NCI-H2107 treated with DMSO at 0.1 percent for 48 hours (cell line): ENCODE results near the gene OPN1MW3.
"Not testable (repeated sequence)": the region's sequence is repeated elsewhere in the genome, so short reads cannot be mapped to it uniquely, and the experiment has no call there.

Experiments used
- DNase-seq: peaks from one replicate; lab custom pipeline; 2025; ENCODE audit not compliant: unreplicated experiment; lab: John Stamatoyannopoulos, UW

The OPN1MW3 gene

DNA sequence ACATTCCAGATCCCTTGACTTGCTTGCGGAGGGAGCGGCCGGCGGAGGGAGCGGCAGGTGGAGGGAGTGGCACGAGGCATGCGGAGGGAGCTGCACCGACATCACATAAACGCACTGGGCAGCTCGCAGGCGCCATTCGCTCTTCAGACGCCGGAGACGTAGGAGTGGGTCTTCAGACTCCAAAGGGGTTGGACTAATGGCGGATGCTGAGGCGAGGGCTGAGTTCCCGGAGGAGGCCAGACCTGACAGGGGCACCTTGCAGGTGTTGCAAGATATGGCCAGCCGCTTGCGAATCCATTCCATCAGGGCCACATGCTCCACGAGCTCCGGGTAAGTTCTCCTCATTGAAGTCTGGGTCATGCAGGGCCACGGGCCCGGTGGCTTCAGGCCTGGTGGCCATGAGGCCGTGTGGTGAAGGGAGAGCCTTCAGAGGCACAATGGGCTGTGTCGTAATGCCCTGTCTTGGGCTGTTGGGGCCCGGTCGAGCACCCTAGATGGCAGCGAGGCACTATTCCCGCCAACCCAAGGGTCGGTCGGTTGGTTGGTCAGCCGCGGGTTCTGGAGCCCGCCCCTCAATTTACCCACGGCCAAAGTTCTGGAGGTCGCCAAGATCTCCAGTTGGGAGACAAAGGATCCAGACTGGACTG is 38.4 kb downstream of the OPN1MW3 start, which contains the start of gene TKTL1:
Gene TKTL1 (plus strand): TSS at position 132 of the 647 bp plus-strand sequence. CDS start 65 bp downstream, at position 197.
- DNase-seq = no peak

DNA sequence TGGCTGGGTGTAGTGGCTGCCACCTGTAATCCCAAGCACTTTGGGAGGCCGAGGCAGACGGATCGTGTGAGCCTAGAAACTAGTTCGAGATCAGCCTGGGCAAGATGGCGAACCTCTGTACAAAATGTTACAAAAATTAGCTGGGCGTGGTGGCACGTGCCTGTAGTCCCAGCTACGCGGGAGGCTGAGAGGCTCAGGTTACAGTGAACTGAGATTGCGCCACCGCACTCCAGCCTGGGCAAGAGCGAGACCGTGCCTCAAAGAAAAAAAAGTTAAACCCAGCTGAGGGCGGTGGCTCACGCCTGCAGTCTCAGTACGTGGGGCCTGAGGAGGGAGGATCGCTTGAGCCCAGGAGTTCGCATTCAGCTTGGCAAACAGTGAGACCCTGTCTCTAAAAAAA is 39.3 kb downstream of the OPN1MW3 start:
- no peak for DNase-seq

DNA sequence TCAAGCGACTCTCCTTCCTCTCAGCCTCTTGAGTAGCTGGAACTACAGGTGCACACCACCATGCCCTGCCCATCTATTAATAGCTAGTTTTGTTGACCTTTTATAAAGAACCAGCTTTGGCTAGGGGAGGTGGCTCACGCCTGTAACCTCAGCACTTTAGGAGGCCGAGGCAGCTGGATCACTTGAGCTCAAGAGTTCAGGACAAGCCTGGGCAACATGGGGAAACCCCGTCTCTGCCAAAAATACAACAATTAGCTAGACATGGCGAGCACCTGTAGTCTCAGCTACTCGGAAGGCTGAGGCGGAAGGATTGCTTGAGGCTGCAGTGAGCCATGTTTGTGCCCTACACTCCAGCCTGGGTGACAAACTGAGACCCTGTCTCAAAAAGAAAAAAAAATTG is 40.9 kb downstream of the OPN1MW3 start:
- no peak for DNase-seq

DNA sequence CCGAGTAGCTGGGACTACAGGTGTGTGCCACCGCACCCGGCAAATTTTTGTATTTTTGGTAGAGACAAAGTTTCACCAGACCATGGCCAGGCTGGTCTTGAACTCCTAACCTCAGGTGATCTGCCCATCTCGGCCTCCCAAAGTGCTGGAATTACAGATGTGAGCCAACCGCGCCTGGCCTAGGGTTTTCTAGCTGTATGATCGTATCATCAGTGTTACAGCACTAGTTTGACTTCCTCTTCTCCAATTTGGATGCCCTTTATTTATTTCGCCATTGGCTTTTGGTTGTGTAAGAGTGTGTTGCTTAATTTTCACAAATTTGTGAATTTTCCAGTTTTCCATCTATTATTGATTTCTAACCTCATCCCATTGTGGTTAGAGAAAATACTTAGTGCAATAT is 43.4 kb downstream of the OPN1MW3 start:
- no peak for DNase-seq

DNA sequence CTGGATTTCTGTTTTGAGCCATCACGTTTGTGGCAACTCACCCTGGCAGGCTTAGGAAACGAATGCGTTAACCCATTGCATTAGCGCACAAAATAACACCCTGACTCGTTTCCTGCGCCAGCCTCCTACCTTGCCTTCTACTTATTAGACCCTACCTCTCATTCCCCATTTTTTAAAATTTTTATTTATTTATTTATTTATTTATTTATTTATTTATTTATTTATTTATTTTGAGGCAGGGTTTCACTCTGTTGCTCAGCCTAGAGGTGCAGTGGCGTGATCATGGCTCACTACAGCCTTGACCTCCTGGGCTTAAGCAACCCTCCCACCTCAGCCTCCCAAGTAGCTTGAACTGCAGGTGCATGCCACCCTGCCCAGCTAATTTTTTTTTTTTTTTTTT is 45.6 kb downstream of the OPN1MW3 start:
- not testable (repeated sequence) for DNase-seq

DNA sequence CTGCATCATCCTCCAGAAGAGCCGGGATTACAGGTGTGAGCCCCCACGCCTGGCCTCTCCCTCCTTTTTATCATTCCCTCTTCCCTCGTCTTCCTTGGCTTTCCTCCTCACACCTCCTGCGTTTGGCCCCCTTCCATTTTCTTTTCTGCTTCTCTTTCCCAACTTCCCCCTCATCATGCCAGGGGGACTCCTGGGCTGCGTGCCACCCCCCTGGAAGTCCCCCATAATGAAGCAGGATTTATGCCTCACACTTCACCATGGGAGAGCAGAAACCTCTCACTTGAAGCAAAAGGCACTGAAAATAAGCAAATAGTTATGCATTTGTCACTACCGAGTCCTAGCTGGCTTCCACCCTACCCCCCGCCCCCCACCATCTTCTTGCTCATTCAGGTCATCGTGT is 46.1 kb downstream of the OPN1MW3 start:
- DNase-seq = no peak

DNA sequence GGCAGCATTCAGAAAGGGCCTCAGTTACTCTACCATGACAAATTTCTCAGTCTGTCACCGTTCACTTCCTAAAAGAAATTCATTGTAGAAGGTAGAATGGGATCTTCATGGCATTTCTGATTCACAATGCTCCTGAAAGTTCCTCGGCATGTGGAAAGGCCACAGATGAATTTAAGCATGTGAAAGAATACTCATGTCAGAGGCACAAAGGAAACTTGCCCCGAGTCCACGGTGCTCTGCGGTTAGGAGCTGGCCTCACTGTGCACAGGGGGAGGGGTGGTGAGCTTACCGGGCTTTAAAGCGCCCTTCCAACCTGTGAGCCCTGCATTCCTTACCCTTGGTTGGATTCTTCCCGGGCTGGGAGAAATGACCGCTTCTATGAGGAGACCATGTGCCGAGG is 47.5 kb downstream of the OPN1MW3 start:
- no peak for DNase-seq

DNA sequence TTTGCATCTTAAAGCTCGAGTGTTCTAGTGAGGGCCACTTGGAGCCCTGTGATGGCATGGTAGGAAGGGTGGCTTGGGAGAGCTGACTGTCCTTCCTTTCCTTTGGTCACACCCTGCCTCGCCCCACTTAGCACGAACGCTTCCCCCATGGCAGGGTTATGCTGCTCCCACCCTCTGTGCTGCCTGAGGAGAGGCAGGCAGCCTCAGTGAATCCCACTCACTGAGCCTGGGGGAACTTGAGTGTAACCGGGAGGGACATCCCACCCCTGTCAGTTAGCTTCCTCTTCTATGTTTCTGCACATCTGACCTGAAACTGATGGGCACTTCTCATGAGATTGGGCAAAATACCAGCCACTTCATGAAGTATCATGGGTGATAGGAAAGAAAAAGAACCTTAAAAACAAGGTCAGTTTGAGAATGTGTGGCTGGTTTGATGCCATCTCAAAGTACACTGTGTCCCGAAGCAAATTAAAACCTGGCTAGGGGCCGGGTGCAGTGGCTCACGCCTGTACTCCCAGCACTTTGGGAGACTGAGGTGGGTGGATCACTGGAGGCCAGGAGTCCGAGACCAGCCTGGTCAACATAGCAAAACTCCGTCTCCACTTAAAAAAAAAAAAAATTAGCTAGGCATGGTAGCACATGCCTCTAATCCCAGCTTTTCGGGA is 48.3 kb downstream of the OPN1MW3 start:
- no peak for DNase-seq

DNA sequence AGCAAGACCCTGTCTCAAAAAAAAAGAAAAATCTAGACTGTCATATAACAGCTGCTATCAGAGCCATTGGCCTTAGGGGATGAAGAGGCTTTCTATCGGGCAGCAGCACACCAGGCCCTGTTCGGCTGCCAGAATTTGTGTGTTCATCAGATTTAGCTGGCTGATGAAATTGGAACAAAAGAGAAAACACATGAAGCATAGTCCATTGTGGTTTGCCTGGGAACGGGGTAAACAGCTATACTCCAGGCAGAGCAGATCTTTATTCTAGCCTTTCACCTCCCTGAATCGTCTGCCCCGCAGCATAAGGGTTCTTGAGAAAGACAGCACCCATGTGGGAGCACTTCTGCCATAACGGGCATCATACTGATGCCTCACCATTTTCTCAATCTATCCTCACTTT is 49.8 kb downstream of the OPN1MW3 start:
- no peak for DNase-seq

DNA sequence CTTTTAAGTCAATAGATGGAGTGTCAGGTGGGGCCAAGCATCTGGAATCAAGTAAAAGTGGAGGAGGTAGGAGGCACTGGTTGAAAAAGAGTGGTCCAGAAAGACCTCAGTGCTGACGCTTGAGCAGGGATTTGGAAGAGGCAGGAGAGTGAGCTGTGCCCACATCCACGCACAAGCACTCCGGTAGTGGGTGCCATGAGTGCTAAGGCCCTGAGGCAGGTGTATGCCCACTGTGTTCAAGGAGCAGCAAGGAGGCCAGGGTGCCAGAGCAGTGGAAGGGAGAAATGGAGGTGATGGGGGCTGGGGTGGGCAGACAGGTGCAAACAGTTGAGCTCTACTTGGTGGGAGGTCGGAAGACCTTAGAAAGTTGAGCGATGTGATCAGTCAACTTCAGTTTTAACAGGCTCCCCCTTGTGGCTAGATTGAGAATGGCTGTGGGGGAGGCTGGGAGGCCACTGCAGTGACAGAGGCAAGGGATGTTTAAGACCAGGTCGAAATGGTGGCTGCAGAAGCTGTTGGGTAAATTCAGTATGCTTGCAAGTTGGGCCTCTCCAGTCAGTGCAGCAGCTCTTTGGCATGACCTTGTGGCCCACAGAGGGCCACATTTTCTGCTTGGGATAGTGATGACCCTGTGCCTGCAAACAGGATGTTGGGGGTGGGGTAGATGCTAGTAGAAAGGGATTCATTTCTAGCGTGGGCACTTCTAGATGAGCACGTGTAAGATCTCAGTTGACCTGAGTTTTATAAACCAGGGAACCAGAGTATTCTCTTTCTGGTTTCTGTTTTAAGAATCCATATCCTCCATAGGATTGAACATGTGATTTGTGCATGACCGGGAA is 50.9 kb downstream of the OPN1MW3 start:
- peak; percentile 19 for DNase-seq

DNA sequence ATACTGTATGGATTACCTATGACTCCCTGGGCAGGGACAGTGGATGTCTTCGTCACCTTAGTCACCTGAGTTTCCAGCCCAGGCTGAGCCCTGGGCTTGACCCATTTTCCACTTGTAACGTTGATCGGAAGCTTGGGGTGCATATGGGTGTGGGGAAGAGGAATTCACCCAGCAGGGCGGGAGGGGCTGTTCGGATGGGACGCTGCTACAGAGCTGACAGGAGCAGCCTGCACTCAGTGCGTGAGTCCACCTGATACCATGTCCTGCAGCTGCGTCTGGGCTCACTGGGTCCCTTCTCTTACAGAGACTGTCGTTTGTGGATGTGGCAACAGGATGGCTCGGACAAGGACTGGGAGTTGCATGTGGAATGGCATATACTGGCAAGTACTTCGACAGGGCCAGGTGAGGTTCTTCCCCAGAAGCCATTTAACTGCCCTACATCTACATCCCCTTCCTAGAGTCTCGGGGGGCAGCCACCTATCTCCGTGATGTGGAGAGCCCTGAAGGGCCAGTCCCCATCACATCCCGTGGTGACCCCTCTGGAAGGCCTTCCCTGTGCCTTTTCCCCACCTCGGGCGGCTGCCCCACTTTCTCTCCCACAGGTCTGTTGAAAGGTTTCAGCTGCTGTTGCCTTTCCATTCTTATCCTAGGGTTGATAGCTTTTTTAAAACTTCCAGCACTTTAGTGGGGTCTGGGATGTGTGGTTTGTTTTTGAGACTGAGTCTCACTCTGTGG is 51.8 kb downstream of the OPN1MW3 start:
- DNase-seq = no peak

DNA sequence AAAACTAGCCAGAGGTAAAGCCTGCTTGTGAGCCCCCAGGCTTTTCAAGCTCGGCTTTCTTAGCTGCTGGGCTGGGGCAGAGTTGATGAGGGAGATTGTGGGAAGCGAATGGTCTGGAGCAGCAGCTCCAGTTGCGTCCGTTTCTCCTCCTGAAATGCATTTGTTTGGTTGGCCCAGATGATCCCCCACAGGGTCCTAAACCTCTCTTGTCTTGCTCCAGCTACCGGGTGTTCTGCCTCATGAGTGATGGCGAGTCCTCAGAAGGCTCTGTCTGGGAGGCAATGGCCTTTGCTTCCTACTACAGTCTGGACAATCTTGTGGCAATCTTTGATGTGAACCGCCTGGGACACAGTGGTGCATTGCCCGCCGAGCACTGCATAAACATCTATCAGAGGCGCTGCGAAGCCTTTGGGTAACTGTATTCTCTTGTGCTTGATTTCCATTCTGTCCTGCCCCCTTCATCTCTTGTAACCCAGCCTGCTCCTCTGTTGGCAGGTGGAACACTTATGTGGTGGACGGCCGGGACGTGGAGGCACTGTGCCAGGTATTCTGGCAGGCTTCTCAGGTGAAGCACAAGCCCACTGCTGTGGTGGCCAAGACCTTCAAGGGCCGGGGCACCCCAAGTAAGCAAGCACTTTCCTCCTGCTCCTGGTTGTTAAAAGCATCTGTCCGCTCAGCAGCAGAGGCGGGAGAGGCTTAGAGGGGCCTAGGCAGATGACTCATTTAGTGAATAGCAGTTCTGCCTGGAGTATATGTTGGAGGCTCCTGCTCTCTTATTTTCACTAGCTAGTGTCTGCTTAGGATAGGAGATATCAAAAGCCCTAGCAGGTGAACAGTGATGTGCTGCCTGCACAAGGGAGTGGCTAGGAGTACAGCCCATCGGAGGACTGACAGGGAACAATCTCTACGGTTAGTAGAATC is 53.5 kb downstream of the OPN1MW3 start:
- peak; percentile 41 for DNase-seq

DNA sequence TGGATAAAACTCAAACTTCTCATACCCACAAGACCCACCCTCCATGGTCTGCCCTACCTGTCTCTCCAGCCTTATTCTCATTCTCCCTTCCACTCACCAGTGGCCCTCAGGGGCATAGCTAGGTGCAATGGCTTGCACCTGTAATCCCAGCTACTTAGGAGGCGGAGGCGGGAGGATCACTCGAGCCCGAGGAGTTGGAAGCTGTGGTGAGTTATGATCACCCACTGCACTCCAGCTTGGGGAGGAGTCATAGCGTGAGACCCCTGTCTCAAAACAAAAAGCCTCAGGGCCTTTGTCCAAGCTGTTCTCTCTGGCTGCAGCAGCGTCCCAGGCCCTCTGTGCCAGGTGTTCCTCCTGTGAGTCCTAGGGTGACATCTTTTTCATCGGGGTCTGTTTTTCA is 54.7 kb downstream of the OPN1MW3 start:
- no peak for DNase-seq

DNA sequence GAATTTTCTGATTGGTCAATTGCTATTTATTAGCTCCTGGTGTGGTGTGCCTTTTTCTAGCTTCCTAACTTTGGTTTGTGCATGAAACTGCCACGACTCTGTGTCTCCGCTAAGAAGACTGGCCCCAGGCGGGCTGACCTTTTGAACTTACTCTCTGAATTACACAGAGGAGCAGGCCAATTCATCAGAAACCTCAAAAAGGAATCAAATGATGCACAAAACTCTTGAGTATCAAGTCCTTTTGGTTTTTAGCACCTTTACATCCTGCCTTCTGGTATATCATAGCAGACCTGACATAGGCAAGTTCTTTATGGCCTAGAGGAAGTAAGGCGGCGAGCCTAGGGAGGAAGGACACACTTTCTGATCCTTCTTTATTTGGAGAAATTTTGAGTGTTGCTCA is 55.8 kb downstream of the OPN1MW3 start:
- DNase-seq = no peak

DNA sequence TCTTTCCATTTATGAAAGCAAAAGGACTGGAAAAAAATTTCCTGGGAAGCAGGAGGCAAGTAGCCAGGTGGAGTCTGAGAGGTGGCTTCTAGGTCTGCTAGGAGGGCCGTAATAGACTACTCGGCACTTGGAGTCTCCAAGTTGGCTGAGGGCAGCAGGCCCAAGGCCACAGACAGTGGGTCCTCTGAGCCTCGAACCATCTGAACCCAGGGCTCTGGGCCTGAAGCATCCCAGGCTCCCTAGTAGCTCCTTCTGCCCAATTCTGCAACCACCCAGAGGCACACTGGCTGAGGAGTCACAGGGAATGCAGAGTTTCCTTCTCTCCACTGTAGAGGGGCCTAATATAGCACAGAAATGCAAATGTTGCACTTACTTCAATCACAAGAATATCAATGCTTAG is 58.0 kb downstream of the OPN1MW3 start:
- DNase-seq = no peak

DNA sequence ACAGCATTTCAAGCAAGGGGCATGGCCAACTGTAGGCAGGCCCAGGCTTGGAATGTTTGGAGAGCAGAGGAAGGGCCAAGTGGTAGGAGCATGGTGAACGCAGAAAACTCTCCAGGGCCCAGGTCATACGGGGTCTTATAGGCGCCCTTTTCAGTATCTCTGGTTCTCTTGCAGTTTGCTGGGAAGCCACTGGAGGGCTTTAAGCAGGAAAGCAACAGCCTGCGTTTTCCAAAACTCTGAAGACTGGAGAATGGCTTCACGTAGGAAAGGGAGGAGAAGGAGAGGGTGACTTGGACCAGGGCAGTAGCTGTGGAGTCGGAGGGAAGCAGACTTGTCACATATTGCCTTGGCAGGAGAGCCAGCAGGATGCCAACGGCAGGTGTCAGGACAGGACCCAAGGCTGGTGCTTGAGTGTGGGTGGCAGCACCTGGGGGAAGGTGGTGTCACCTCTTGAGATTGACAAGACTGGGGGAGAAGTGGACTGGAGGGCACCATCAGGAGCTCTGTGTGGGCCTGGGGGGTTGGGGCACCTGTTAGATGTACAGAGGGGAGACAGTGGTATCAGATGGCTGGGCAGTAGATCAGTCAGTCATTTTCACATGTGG is 60.1 kb downstream of the OPN1MW3 start:
- no peak for DNase-seq

DNA sequence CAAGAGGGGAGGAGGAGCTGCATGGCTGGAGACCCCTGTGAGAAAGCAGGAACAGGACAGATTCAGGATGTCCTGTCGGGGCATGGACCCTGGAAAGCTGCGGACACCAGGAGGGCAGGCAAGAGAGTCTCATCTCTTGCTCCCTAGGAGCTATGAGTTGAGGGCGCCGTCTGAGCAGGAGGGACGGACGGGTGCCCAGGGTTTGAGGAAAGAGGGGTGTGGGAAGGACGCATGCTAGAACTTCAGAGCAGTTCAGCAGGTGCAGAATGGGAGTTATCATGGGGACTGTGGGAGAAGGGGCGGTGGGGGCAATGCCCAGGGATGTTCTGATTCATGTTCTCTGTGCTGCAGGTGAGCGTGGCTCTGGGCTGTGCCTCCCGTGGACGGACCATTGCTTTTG is 63.0 kb downstream of the OPN1MW3 start:
- DNase-seq = no peak
